Activated CD4-positive, CD25-positive, alpha-beta regulatory T cell (primary cell): Measurements from ENCODE around the gene PCYT1B.

Experiments used
- DNase-seq, 4 experiments: peaks; one replicate each; lab custom pipeline; 2025; lab: John Stamatoyannopoulos, UW

PCYT1B gene

GRCh38 chrX:24525455-24525854, 121.7 kb downstream of the PCYT1B start:
- no peak for DNase-seq

- DNase-seq: no peak
Measured at GRCh38 chrX:24520472-24520871, 126.7 kb downstream of the PCYT1B start.

- DNase-seq: no peak
Measured at GRCh38 chrX:24515447-24515846, 131.7 kb downstream of the PCYT1B start.

GRCh38 chrX:24513416-24513815, 133.7 kb downstream of the PCYT1B start:
- no peak for DNase-seq

GRCh38 chrX:24508375-24508774, 138.8 kb downstream of the PCYT1B start:
- DNase-seq: no peak
